Hepatocyte (in vitro differentiated cells): ENCODE data around the gene EEF1A2. TPM values are rescaled to one million over a fixed set of nuclear protein-coding genes. Genes with fewer than 3 reads are reported as not detected.
A peak's percentile ranks its signal among the peaks of the same experiment; 100 is the strongest.

Experiments
- DNase-seq: peaks from one replicate; pipeline ENCODE4 v3.0.0-alpha.2; 2016; ENCODE audit warnings: low spot score
- H2AFZ ChIP-seq: fragments of 200-600 bp; sonication (generic); 2 replicates; pipeline ENCODE4 v1.6.0; 2016; ENCODE audit warnings: antibody characterized with exemption, mild to moderate bottlenecking
- H3K27ac ChIP-seq: fragments of 200-600 bp; sonication (generic); 2 replicates; pipeline ENCODE4 v1.5.1; 2016; ENCODE audit warnings: mild to moderate bottlenecking
- H3K27me3 ChIP-seq: fragments of 200-600 bp; sonication (generic); 2 replicates; pipeline ENCODE4 v1.6.1; 2016
- H3K36me3 ChIP-seq: fragments of 200-600 bp; sonication (generic); replicated peaks from 2 replicates; pipeline ENCODE4 v1.5.1; 2016; ENCODE audit warnings: low read depth; ENCODE audit not compliant: insufficient read depth
- H3K4me1 ChIP-seq: fragments of 200-600 bp; sonication (generic); 2 replicates; pipeline ENCODE4 v1.5.1; 2016; ENCODE audit warnings: mild to moderate bottlenecking, moderate library complexity; ENCODE audit not compliant: insufficient read depth
- H3K4me2 ChIP-seq: fragments of 200-600 bp; sonication (generic); 2 replicates; pipeline ENCODE4 v1.6.0; 2016
- H3K4me3 ChIP-seq: fragments of 200-600 bp; sonication (generic); 2 replicates; pipeline ENCODE4 v1.5.1; 2016; ENCODE audit warnings: mild to moderate bottlenecking
- H3K79me2 ChIP-seq: fragments of 200-600 bp; sonication (generic); 2 replicates; pipeline ENCODE4 v1.6.0; 2017; ENCODE audit warnings: mild to moderate bottlenecking
- H3K9me2 ChIP-seq: fragments of 200-600 bp; sonication (generic); replicated peaks from 2 replicates; pipeline ENCODE4 v1.6.0; 2017; ENCODE audit warnings: mild to moderate bottlenecking; ENCODE audit not compliant: insufficient read depth
- H3K9me3 ChIP-seq: fragments of 200-600 bp; sonication (generic); 2 replicates; pipeline ENCODE4 v1.5.1; 2016; ENCODE audit warnings: low read depth, mild to moderate bottlenecking
- H4K20me1 ChIP-seq: fragments of 200-600 bp; sonication (generic); 2 replicates; pipeline ENCODE4 v1.6.0; 2016; ENCODE audit warnings: mild to moderate bottlenecking; ENCODE audit not compliant: insufficient read depth, poor library complexity, severe bottlenecking
- EZH2 ChIP-seq: fragments of 200-600 bp; sonication (generic); IDR thresholded peaks from 2 replicates; pipeline ENCODE4 v1.6.1; 2016; ENCODE audit warnings: antibody characterized with exemption, mild to moderate bottlenecking, borderline replicate concordance
- EZH2phosphoT487 ChIP-seq: fragments of 200-600 bp; sonication (generic); IDR thresholded peaks from one replicate; pipeline ENCODE4 v1.6.1; 2018; ENCODE audit warnings: antibody characterized with exemption, mild to moderate bottlenecking, low read depth, moderate library complexity; ENCODE audit not compliant: unreplicated experiment, severe bottlenecking
- WGBS: methylation state at CpG from one replicate; pipeline ENCODE4 v1.1.6; 2016; ENCODE audit warnings: low lambda C conversion rate; ENCODE audit errors: missing lambda C conversion rate; 5-methylcytosine and 5-hydroxymethylcytosine counted together
- polyA plus RNA-seq: library from polyadenylated mRNA; unstranded; fragments of >200 nt; fragmentation: Nextera tagmentation; extraction: Ambion mirVana; gene quantifications from 2 replicates; pipeline ENCODE4 v1.2.1, GENCODE V29; 2016
- total RNA-seq: library from RNA; depleted of rRNA; stranded (reverse); fragments of >200 nt; gene quantifications from 2 replicates; pipeline ENCODE4 v1.2.3, GENCODE V29; 2014
- TF ChIP-seq, protein P1 (sequence below): fragments of 200-600 bp; sonication (generic); IDR thresholded peaks from 2 replicates; pipeline ENCODE4 v1.5.1; 2016; ENCODE audit warnings: antibody characterized with exemption, mild to moderate bottlenecking; ENCODE audit not compliant: poor library complexity

EEF1A2 gene
- total and polyA plus RNA-seq, 2 experiments from 2014 or later, result 12.0 to 23.5 TPM

- no peak overlapping the region for H3K4me2 ChIP-seq
- H3K27ac ChIP-seq, result no peak overlapping the region
- H3K79me2 ChIP-seq, result no peaks in the 10 kb centered on the region
- H3K9me3 ChIP-seq, result no peaks in the 10 kb centered on the region
- TF ChIP-seq EZH2 (no peak), EZH2phosphoT487 (no peak)
- TF ChIP-seq, protein P1, sequence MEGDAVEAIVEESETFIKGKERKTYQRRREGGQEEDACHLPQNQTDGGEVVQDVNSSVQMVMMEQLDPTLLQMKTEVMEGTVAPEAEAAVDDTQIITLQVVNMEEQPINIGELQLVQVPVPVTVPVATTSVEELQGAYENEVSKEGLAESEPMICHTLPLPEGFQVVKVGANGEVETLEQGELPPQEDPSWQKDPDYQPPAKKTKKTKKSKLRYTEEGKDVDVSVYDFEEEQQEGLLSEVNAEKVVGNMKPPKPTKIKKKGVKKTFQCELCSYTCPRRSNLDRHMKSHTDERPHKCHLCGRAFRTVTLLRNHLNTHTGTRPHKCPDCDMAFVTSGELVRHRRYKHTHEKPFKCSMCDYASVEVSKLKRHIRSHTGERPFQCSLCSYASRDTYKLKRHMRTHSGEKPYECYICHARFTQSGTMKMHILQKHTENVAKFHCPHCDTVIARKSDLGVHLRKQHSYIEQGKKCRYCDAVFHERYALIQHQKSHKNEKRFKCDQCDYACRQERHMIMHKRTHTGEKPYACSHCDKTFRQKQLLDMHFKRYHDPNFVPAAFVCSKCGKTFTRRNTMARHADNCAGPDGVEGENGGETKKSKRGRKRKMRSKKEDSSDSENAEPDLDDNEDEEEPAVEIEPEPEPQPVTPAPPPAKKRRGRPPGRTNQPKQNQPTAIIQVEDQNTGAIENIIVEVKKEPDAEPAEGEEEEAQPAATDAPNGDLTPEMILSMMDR, result no peak
- H2AFZ ChIP-seq, result no peak overlapping the region
- no peaks in the 10 kb centered on the region for H3K36me3 ChIP-seq
- H3K9me2 ChIP-seq, result no peaks in the 10 kb centered on the region
- no peaks in the 10 kb centered on the region for H4K20me1 ChIP-seq
- no peaks in the 10 kb centered on the region for H3K27me3 ChIP-seq
- no peak overlapping the region for H3K4me3 ChIP-seq
- no peak for DNase-seq
- no peaks in the 10 kb centered on the region for H3K4me1 ChIP-seq
- 82% methylated on average over 15 of the region's 20 CpGs for WGBS
Measured at GRCh38 chr20:63546256-63546955, 47.5 kb upstream of the EEF1A2 start.

DNA sequence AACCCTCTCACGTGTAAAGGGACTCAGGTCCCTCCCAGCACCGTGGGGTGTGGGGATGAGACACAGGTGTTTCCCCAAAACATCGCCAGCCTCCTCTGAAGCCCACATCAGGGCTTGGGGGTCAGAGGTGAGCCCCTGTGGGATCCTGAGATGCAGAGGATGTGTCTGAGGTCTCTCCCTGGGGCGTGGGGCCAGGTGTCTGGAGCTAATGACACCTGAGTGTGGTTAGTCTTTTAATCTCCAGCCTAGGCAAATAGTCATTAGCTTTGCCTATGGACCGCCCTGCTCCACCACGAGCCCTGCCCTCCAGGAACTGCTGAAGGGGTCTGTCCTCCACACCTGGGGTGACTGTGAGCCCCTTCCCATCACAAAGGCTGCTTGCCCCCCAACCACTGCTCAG is 46.9 kb upstream of the EEF1A2 start:
- no peaks in the 10 kb centered on the region for H3K36me3 ChIP-seq
- no peak overlapping the region for H3K4me3 ChIP-seq
- no peak overlapping the region for H2AFZ ChIP-seq
- H3K4me2 ChIP-seq, result no peak overlapping the region
- H3K4me1 ChIP-seq, result no peaks in the 10 kb centered on the region
- TF ChIP-seq, protein P1, result no peak
- no peak for TF ChIP-seq EZH2
- TF ChIP-seq EZH2phosphoT487, result no peak
- H3K9me2 ChIP-seq, result no peaks in the 10 kb centered on the region
- no peaks in the 10 kb centered on the region for H3K9me3 ChIP-seq
- no peak for DNase-seq
- no peaks in the 10 kb centered on the region for H4K20me1 ChIP-seq
- 63% methylated on average over 6 of the region's 6 CpGs for WGBS
- no peaks in the 10 kb centered on the region for H3K27me3 ChIP-seq
- H3K27ac ChIP-seq, result no peak overlapping the region
- no peaks in the 10 kb centered on the region for H3K79me2 ChIP-seq

GRCh38 chr20:63544958-63545516 is 46.2 kb upstream of the EEF1A2 start:
- H3K4me1 ChIP-seq, result no peaks in the 10 kb centered on the region
- WGBS, result 71% methylated on average over 19 of the region's 19 CpGs
- H3K36me3 ChIP-seq, result no peaks in the 10 kb centered on the region
- H2AFZ ChIP-seq, result no peak overlapping the region
- no peak overlapping the region for H3K4me3 ChIP-seq
- no peaks in the 10 kb centered on the region for H4K20me1 ChIP-seq
- H3K9me3 ChIP-seq, result no peaks in the 10 kb centered on the region
- TF ChIP-seq, protein P1, result no peak
- TF ChIP-seq EZH2 (no peak), EZH2phosphoT487 (no peak)
- peak; percentile 74 for DNase-seq
- no peaks in the 10 kb centered on the region for H3K79me2 ChIP-seq
- H3K9me2 ChIP-seq, result no peaks in the 10 kb centered on the region
- no peak overlapping the region for H3K27ac ChIP-seq
- H3K27me3 ChIP-seq, result no peaks in the 10 kb centered on the region
- no peak overlapping the region for H3K4me2 ChIP-seq
